CD4-positive, alpha-beta T cell (primary cell): ENCODE results near the gene MSMP. TPM values are rescaled to one million over a fixed set of nuclear protein-coding genes. Genes with fewer than 3 reads are reported as not detected.
A peak's percentile ranks its signal among the peaks of the same experiment; 100 is the strongest.

Experiments used
- ATAC-seq: fragments of 200-7000 bp; cut with Tn5 transposase; one replicate; pipeline ENCODE4 v1.10.0; 2022; ENCODE audit warnings: mild to moderate bottlenecking; ENCODE audit not compliant: poor library complexity
- CTCF ChIA-PET: fragments of 350-600 bp; sonication (Branson Sonifier 250); formaldehyde crosslinking; loops from one replicate; lab custom pipeline; 2021; ENCODE audit warnings: antibody characterized with exemption, inconsistent platforms; lab: Charles Lee
- POLR2A ChIA-PET: fragments of 350-600 bp; sonication (Branson Sonifier 250); formaldehyde crosslinking; loops from one replicate; lab custom pipeline; 2021; ENCODE audit warnings: antibody characterized with exemption, inconsistent platforms; lab: Charles Lee
- DNase-seq, 14 experiments: peaks; one replicate each; pipeline ENCODE4 v3.0.0-alpha.2; 2013 to 2020; ENCODE audit warnings: mixed read lengths in 2 of 14
- H3K27ac ChIP-seq, 2 donors: one replicate each; pipeline versions ENCODE4 v1.5.1 to v1.7.0; 2013; ENCODE audit warnings: low read length in 2 of 2, low read depth in 1 of 2, mild to moderate bottlenecking in 1 of 2
- H3K27me3 ChIP-seq, 2 experiments: 1 replicate in 1 of 2; 2 replicates in 1 of 2; pipeline versions ENCODE4 v1.6.1 to v1.7.0; 2013; ENCODE audit warnings: low read length in 2 of 2, control low read depth in 1 of 2, mild to moderate bottlenecking in 1 of 2, moderate library complexity in 1 of 2; ENCODE audit not compliant: insufficient read depth in 2 of 2, control insufficient read depth in 1 of 2
- H3K36me3 ChIP-seq: one replicate; pipeline ENCODE4 v1.6.1; 2013; ENCODE audit warnings: low read length, control low read depth; ENCODE audit not compliant: insufficient read depth
- H3K4me1 ChIP-seq: one replicate; pipeline ENCODE4 v1.6.1; 2013; ENCODE audit warnings: low read length, control low read depth; ENCODE audit not compliant: insufficient read depth
- H3K4me3 ChIP-seq: one replicate; pipeline ENCODE4 v1.5.1; 2013; ENCODE audit warnings: mild to moderate bottlenecking, low read length, moderate library complexity
- H3K9me3 ChIP-seq, 2 experiments: 1 replicate in 1 of 2; 2 replicates in 1 of 2; pipeline versions ENCODE4 v1.6.1 to v1.7.0; 2013; ENCODE audit warnings: low read length in 2 of 2, mild to moderate bottlenecking in 2 of 2, control low read depth in 1 of 2, moderate library complexity in 1 of 2; ENCODE audit not compliant: control insufficient read depth in 1 of 2, insufficient read depth in 1 of 2
- H3K27ac Mint-ChIP-seq: one replicate; pipeline ENCODE4 v1.8.0; 2020; ENCODE audit warnings: mixed read lengths
- H3K27me3 Mint-ChIP-seq: one replicate; pipeline ENCODE4 v1.8.0; 2021; ENCODE audit warnings: mixed read lengths
- H3K36me3 Mint-ChIP-seq: one replicate; pipeline ENCODE4 v1.8.0; 2021; ENCODE audit warnings: low read depth, mixed read lengths
- H3K4me1 Mint-ChIP-seq: one replicate; pipeline ENCODE4 v1.8.0; 2021; ENCODE audit warnings: low read depth, mixed read lengths
- H3K4me3 Mint-ChIP-seq: one replicate; pipeline ENCODE4 v1.8.0; 2020; ENCODE audit warnings: mild to moderate bottlenecking, mixed read lengths
- H3K9me3 Mint-ChIP-seq: one replicate; pipeline ENCODE4 v1.8.0; 2020; ENCODE audit warnings: mixed read lengths
- intact Hi-C, 2 experiments: fragments of 100-400 bp; cut with DNase I in 1 of 2; cut with micrococcal nuclease in 1 of 2; formaldehyde crosslinking; loops; one replicate each; pipeline versions ENCODE4 v1.15.1 to v1.9.0; 2023 to 2025; cut with DNase I, micrococcal nuclease
- total RNA-seq, 174 experiments: library from RNA in 2 of 174; stranded (reverse) in 2 of 174; gene quantifications; one replicate each; pipeline ENCODE4 v1.2.3 and lab custom pipeline; 2021 to 2026
- TF ChIP-seq, protein P1 (sequence below): fragments of 200-600 bp; IDR thresholded peaks from one replicate; pipeline ENCODE4 v1.8.0; 2022; ENCODE audit warnings: antibody characterized with exemption, mild to moderate bottlenecking

Gene MSMP
- total RNA-seq, 2 experiments from 2014 or later = not detected

DNA sequence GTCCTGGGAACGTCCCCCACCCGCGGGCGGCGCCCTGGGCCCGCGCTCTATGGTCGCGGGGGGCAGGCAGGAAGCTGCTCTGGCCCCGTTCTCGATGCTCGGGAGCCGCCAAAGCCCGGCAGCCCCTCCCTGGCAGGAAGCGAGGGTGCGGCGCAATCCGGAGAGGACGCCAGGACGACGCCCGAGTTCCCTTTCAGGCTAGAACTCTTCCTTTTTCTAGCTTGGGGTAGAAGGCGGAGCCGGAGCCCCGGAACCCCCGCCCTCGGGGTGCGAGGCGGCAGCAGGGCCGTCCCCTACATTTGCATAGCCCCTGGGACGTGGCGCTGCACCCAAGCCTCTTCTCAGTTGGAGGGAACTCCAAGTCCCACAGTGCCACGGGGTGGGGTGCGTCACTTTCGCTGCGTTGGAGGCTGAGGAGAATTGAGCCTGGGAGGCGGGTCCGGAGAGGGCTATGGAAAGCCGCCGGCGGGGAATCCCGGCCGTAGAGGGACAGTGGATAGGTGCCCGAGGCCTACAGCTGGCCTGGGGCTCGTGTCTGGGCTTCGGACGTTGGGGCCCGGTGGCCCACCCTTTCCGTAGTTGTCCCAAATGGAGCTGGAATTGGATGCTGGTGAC lies 21.8 kb downstream of the MSMP start, which contains the start of the genes CREB3 and TLN1:
TSS of gene CREB3 (plus strand) at position 482 of the 615 bp plus-strand sequence. CDS start at position 589, 107 bp downstream.
TSS of gene TLN1 (minus strand) at position 11 of the 615 bp plus-strand sequence. CDS start 6,501 bp downstream, outside the sequence.
- ChIA-PET CTCF (interaction anchor here (0.8 to 5.8 kb wide), 15 partner anchors 16 to 636 kb away, joined by 3 to 40 read pairs (median 6); partner anchors contain the start of genes CCDC107, GBA2, PIGO and RGP1), POLR2A (interaction anchor here (0.6 to 3.9 kb wide), 30 partner anchors 9 to 1086 kb away, joined by 3 to 84 read pairs (median 5); partner anchors contain the start of genes ARHGEF39, CCDC107, CLTA and GALT)
- DNase-seq (peak; percentile 90 to 99 (median 96)), ATAC-seq (peak; percentile 91)
- Mint-ChIP-seq H3K27me3 (no peaks in the 10 kb centered on the region), H3K4me1 (peaks cover 22% of the 10 kb centered on the region), H3K4me3 (peak within 1 kb of the TSS; percentile 90), H3K36me3 (peaks cover 30% of the 10 kb centered on the region), H3K27ac (no peak within 1 kb of the TSS), H3K9me3 (no peaks in the 10 kb centered on the region)
- TF ChIP-seq, protein P1, sequence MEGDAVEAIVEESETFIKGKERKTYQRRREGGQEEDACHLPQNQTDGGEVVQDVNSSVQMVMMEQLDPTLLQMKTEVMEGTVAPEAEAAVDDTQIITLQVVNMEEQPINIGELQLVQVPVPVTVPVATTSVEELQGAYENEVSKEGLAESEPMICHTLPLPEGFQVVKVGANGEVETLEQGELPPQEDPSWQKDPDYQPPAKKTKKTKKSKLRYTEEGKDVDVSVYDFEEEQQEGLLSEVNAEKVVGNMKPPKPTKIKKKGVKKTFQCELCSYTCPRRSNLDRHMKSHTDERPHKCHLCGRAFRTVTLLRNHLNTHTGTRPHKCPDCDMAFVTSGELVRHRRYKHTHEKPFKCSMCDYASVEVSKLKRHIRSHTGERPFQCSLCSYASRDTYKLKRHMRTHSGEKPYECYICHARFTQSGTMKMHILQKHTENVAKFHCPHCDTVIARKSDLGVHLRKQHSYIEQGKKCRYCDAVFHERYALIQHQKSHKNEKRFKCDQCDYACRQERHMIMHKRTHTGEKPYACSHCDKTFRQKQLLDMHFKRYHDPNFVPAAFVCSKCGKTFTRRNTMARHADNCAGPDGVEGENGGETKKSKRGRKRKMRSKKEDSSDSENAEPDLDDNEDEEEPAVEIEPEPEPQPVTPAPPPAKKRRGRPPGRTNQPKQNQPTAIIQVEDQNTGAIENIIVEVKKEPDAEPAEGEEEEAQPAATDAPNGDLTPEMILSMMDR = no peak
- Histone ChIP-seq H3K9me3 (no peaks in the 10 kb centered on the region), H3K4me3 (peak within 1 kb of the TSS; percentile 91), H3K4me1 (peaks cover 71% of the 10 kb centered on the region), H3K27me3 (no peaks in the 10 kb centered on the region), H3K27ac (peak within 1 kb of the TSS; percentile 89 to 95), H3K36me3 (peaks cover 36% of the 10 kb centered on the region)
- intact Hi-C loops = loop anchor here (1.0 to 10.0 kb wide), 13 partner anchors 17 to 1033 kb away; partner anchors contain the start of genes GBA2 (in 2 of the 2), RGP1 (in 2 of the 2), ATOSB (in 1 of the 2) and DNAJB5 (in 1 of the 2)

- peaks cover 35% of the 10 kb centered on the region for H3K36me3 Mint-ChIP-seq
- Histone ChIP-seq H3K4me3 (peak overlapping the region; percentile 91), H3K36me3 (peaks cover 33% of the 10 kb centered on the region), H3K9me3 (no peaks in the 10 kb centered on the region), H3K4me1 (peaks cover 78% of the 10 kb centered on the region), H3K27me3 (no peaks in the 10 kb centered on the region), H3K27ac (peak overlapping the region; percentile 83 to 89)
- TF ChIP-seq, protein P1 = no peak
- no peaks in the 10 kb centered on the region for H3K27me3 Mint-ChIP-seq
- DNase-seq = peak in 3 of 14 experiments; percentile 8 to 38 (median 10)
- H3K27ac Mint-ChIP-seq = no peak overlapping the region
- no peaks in the 10 kb centered on the region for H3K9me3 Mint-ChIP-seq
- ATAC-seq = no peak
- peaks cover 22% of the 10 kb centered on the region for H3K4me1 Mint-ChIP-seq
- H3K4me3 Mint-ChIP-seq = peak overlapping the region; percentile 90
- ChIA-PET POLR2A (interaction anchor here (0.9 to 3.9 kb wide), 26 partner anchors 8 to 1085 kb away, joined by 3 to 84 read pairs (median 8); partner anchors contain the start of genes ARHGEF39, CCDC107, CLTA and GALT), CTCF (interaction anchor here (0.8 to 5.8 kb wide), 13 partner anchors 16 to 128 kb away, joined by 3 to 40 read pairs (median 6); partner anchors contain the start of genes CCDC107, GBA2, RGP1 and RMRP)
- intact Hi-C loops = loop anchor here (1.0 to 10.0 kb wide), 13 partner anchors 17 to 1033 kb away; partner anchors contain the start of genes GBA2 (in 2 of the 2), RGP1 (in 2 of the 2), ATOSB (in 1 of the 2) and DNAJB5 (in 1 of the 2)
These were observed 22.5 kb downstream of the MSMP start for GRCh38 chr9:35731415-35732184.

DNA sequence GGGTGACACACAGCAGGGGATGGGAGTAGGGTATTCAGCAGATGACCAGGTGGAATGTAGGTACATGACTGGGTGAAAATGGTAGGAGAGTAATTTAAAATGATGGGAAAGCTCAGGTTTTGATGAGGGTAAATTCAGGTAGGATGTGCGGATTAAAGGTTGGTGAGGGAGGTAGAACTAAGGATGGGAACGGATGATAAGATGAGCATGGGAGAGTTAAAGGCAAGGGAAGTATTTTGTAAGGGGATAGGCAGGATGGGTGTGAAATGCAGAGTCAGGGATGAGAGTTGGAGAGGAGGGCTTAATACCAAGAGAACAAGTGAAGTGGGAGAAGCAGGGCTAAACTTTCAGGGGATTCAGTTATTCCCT lies 23.6 kb downstream of the MSMP start:
- H3K36me3 Mint-ChIP-seq = peaks cover 34% of the 10 kb centered on the region
- H3K27me3 Mint-ChIP-seq = no peaks in the 10 kb centered on the region
- H3K27me3 ChIP-seq = no peaks in the 10 kb centered on the region
- H3K4me3 Mint-ChIP-seq = no peak overlapping the region
- no peak for ATAC-seq
- ChIA-PET POLR2A (interaction anchor here (0.6 to 3.9 kb wide), 9 partner anchors 13 to 120 kb away, joined by 3 to 84 read pairs (median 13); partner anchors contain the start of genes CCDC107, GBA2, RGP1 and RMRP), CTCF (interaction anchor here (1.2 to 5.8 kb wide), 6 partner anchors 19 to 126 kb away, joined by 3 to 40 read pairs (median 15); partner anchors contain the start of genes CCDC107, RGP1 and RMRP)
- H3K27ac Mint-ChIP-seq = no peak overlapping the region
- H3K36me3 ChIP-seq = peaks cover 33% of the 10 kb centered on the region
- no peaks in the 10 kb centered on the region for H3K9me3 Mint-ChIP-seq
- DNase-seq = no peak
- peak overlapping the region; percentile 91 for H3K4me3 ChIP-seq
- H3K9me3 ChIP-seq = no peaks in the 10 kb centered on the region
- H3K4me1 ChIP-seq = peaks cover 76% of the 10 kb centered on the region
- H3K4me1 Mint-ChIP-seq = peaks cover 14% of the 10 kb centered on the region
- H3K27ac ChIP-seq = peak overlapping the region; percentile 24 to 83
- TF ChIP-seq, protein P1 = no peak
- intact Hi-C loops = loop anchor here (2.0 to 10.0 kb wide), 6 partner anchors 82 to 1034 kb away; partner anchors contain the start of genes ATOSB (in 1 of the 2), DNAJB5 (in 1 of the 2), SPAG8 (in 1 of the 2) and STOML2 (in 1 of the 2)
